ENCODE data around the gene RPL18. TPM values are rescaled to one million over a fixed set of nuclear protein-coding genes. Genes with fewer than 3 reads are reported as not detected.

RPL18 gene
- total RNA-seq, 1 experiment from 2014 or later: 1,503 TPM

GRCh38 chr19:48646001-48646721 lies 27.2 kb upstream of the RPL18 start, which contains the start of gene CA11:
TSS of gene CA11 (minus strand) at chr19:48646187. CDS start at chr19:48645632, 555 bp downstream.
- Histone ChIP-seq H3K4me1 (ENCODE audit: insufficient read depth, low read length) (peaks cover 6% of the 10 kb centered on the region; the same call in 1 of the 2 replicates), H3K9ac (ENCODE audit: low read length) (peak within 1 kb of the TSS; percentile 30), H3K9me3 (ENCODE audit: low read length) (no peaks in the 10 kb centered on the region), H3K4me3 (ENCODE audit: low read length) (peak within 1 kb of the TSS; percentile 70), H3K36me3 (ENCODE audit: low read depth, low read length) (no peaks in the 10 kb centered on the region), H2AFZ (ENCODE audit: low read length) (peak within 1 kb of the TSS; percentile 96), H3K9me2 (replicated peaks; ENCODE audit: low read length) (no peaks in the 10 kb centered on the region), H3K79me2 (ENCODE audit: low read length) (no peaks in the 10 kb centered on the region), H4K20me1 (ENCODE audit: low read length) (no peaks in the 10 kb centered on the region), H3K27ac (ENCODE audit: low read length) (no peak within 1 kb of the TSS), H3F3A (ENCODE audit: low read length, unreplicated experiment) (no peaks in the 10 kb centered on the region), H3K27me3 (ENCODE audit: low read length) (no peaks in the 10 kb centered on the region), H3K4me2 (ENCODE audit: low read length) (peak within 1 kb of the TSS; percentile 92)
- intact Hi-C loops (cut with micrococcal nuclease): loop anchor here (1.0 to 2.0 kb wide), 2 partner anchors 68 to 197 kb away; no protein-coding TSS in a partner anchor
- no peak for TF ChIP-seq EZH2 (IDR thresholded peaks at IDR 0.05; ENCODE audit: low read length, unreplicated experiment)
- peak; percentile 69 for TF ChIP-seq CTCF (conservative IDR thresholded peaks at IDR 0.05; ENCODE audit: low read depth, low read length)
- TF ChIP-seq EZH2phosphoT487 (IDR thresholded peaks at IDR 0.05; ENCODE audit: borderline replicate concordance, low read length): no peak
- DNase-seq: peak; percentile 81
- BruUV-seq (replicated peaks): no TSS peak
- ChIA-PET CTCF (interaction anchor here (0.6 to 1.4 kb wide), 5 partner anchors 9 to 140 kb away, joined by 3 to 8 read pairs (median 5); partner anchors contain the start of gene DBP), POLR2A (ENCODE audit: unreplicated experiment) (no interaction called here)
- peak; percentile 84 for ATAC-seq

GRCh38 chr19:48645620-48646000 lies 26.6 kb upstream of the RPL18 start:
- DNase-seq: peak; percentile 4
- Histone ChIP-seq H3K9ac (ENCODE audit: low read length) (peak overlapping the region; percentile 30; the same call in 1 of the 2 replicates), H3K4me2 (ENCODE audit: low read length) (peak overlapping the region; percentile 92), H3K27me3 (ENCODE audit: low read length) (no peaks in the 10 kb centered on the region), H3K27ac (ENCODE audit: low read length) (no peak overlapping the region), H4K20me1 (ENCODE audit: low read length) (no peaks in the 10 kb centered on the region), H3K4me3 (ENCODE audit: low read length) (peak overlapping the region; percentile 70), H3K4me1 (ENCODE audit: insufficient read depth, low read length) (peaks cover 6% of the 10 kb centered on the region; the same call in 1 of the 2 replicates), H3K79me2 (ENCODE audit: low read length) (no peaks in the 10 kb centered on the region), H3F3A (ENCODE audit: low read length, unreplicated experiment) (no peaks in the 10 kb centered on the region), H3K36me3 (ENCODE audit: low read depth, low read length) (no peaks in the 10 kb centered on the region), H2AFZ (ENCODE audit: low read length) (peak overlapping the region; percentile 96), H3K9me3 (ENCODE audit: low read length) (no peaks in the 10 kb centered on the region), H3K9me2 (replicated peaks; ENCODE audit: low read length) (no peaks in the 10 kb centered on the region)
- intact Hi-C loops (cut with micrococcal nuclease): no loop called here
- peak; percentile 8 for ATAC-seq
- TF ChIP-seq CTCF (conservative IDR thresholded peaks at IDR 0.05; ENCODE audit: low read depth, low read length) (no peak), EZH2 (IDR thresholded peaks at IDR 0.05; ENCODE audit: low read length, unreplicated experiment) (no peak), EZH2phosphoT487 (IDR thresholded peaks at IDR 0.05; ENCODE audit: borderline replicate concordance, low read length) (no peak)
- CTCF ChIA-PET: interaction anchor here (0.6 to 1.4 kb wide), 5 partner anchors 9 to 140 kb away, joined by 3 to 8 read pairs (median 5); partner anchors contain the start of gene DBP
- BruUV-seq (replicated peaks): no TSS peak
- POLR2A ChIA-PET (ENCODE audit: unreplicated experiment): interaction anchor here (0.6 kb wide), 1 partner anchor 69 kb away, joined by 3 read pairs; no protein-coding TSS in a partner anchor
